Testis (tissue), 2 donors: Measurements from ENCODE around the gene SHANK2.

ENCODE experiments used
- POLR2A ChIP-seq: fragments of 450-650 bp; IDR thresholded peaks from one replicate; pipeline ENCODE4 v1.6.1; 2017; ENCODE audit warnings: antibody characterized with exemption, mild to moderate bottlenecking, moderate library complexity
- TF ChIP-seq, protein P1 (sequence below), 3 experiments: fragments of 450-650 bp in 2 of 3; fragments of 200-600 bp in 1 of 3; sonication (generic) in 1 of 3; IDR thresholded peaks; one replicate each; pipeline ENCODE4 v1.5.1; 2016 to 2019; ENCODE audit warnings: antibody characterized with exemption in 3 of 3, mild to moderate bottlenecking in 2 of 3, moderate library complexity in 1 of 3

DNA sequence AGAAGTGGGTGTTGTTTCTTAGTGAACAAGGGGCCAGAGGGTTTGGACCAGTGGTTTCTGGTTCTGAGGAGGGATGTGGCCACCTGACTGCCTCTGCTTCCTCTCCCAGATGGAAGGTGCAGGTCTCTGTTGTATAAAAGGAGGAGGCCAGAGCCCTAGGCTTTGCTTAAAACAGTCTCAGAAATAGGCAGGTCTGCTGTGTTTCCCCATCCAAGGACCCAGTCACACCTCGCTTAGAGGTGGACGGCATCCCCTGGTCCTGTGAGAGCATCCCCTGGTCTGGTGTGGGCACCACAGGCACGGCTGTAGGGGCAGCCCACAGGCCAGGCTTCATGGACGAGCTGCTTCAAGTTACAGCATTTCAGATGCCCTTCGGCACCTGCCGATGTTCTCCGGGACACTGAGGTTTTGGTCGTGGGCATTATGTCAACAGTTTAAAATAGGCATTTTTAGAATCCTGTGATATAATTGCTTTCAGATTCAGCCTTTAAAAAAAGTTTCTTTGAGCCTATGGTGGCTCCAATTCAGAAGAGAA is 45.7 kb upstream of the SHANK2 start:
- no peak for TF ChIP-seq POLR2A
- TF ChIP-seq, protein P1, sequence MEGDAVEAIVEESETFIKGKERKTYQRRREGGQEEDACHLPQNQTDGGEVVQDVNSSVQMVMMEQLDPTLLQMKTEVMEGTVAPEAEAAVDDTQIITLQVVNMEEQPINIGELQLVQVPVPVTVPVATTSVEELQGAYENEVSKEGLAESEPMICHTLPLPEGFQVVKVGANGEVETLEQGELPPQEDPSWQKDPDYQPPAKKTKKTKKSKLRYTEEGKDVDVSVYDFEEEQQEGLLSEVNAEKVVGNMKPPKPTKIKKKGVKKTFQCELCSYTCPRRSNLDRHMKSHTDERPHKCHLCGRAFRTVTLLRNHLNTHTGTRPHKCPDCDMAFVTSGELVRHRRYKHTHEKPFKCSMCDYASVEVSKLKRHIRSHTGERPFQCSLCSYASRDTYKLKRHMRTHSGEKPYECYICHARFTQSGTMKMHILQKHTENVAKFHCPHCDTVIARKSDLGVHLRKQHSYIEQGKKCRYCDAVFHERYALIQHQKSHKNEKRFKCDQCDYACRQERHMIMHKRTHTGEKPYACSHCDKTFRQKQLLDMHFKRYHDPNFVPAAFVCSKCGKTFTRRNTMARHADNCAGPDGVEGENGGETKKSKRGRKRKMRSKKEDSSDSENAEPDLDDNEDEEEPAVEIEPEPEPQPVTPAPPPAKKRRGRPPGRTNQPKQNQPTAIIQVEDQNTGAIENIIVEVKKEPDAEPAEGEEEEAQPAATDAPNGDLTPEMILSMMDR (IDR thresholded peaks at IDR 0.05): no peak
